NCI-H2107 (cell line): ENCODE data around the gene LRIG2.

Experiments
- DNase-seq: peaks from one replicate; lab custom pipeline; 2025; lab: John Stamatoyannopoulos, UW

LRIG2 gene

DNA sequence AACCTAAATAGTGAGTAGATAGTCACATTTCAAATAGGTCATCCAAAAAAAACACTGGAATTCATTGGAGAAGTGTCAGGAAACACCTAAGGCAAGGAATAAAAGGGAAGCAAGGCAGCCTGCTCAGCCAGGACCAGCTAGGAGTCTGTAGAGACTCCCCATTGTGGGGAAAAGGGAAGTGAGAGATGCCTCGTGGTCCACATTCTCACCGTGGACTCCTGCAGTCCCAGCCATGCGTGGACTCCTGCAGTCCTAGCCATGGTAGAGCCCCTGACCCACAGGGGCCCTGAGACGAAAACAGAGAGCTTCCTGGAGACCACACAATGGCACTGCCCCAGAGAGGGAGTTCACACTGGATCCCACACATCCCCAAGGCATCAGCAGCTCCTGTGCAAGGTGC is 97.5 kb downstream of the LRIG2 start:
- DNase-seq = no peak

DNA sequence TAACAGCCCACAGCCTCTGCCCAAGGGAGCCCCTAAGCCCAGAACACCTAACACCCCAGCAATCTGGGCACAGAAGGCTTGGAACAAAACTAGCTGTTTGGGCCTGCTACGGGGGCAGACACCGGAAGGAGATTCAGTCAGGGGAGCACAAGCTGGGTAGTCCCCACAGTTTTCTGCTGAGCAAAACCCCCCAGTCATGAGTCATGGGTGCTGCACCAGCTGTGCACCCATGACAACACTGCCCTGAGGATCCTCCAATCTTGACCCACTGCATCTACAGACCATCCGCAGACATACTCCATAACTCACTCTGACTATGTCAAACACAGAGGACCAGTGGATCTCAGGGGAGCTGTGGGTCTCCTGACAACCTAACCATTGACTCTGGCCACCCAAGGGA is 105.1 kb downstream of the LRIG2 start:
- DNase-seq = no peak

DNA sequence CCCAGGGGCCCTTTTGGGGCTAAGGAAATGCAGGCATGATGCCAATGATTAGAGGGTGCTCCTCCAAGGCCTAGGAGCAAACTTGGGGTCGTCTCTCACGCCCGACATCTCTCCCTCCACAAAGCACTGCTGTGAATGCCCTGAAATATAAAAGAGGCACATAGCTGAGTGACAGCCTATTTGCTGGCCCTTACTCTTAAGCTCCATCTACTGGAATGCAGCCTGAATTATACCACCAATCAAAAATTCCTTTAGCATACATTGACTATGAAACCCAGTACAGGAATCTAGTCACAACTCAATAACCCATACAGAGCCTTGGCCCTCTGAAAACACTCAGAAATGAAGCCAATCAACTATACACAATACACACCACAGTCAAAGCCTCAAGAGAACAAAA is 105.5 kb downstream of the LRIG2 start:
- no peak for DNase-seq
